Suppressor macrophage treated with lipopolysaccharide for 4 hours (primary cell): ENCODE results near the gene PTPRG.

Source experiments
- DNase-seq: peaks from one replicate; pipeline ENCODE4 v3.0.0-alpha.2; 2020

PTPRG gene

GRCh38 chr3:62220616-62221015, 659.2 kb downstream of the PTPRG start:
- no peak for DNase-seq

- no peak for DNase-seq
Observed at GRCh38 chr3:62225051-62225450, 663.7 kb downstream of the PTPRG start.

- DNase-seq, result no peak
Observed at GRCh38 chr3:62226601-62227339, 665.4 kb downstream of the PTPRG start.

- no peak for DNase-seq
Observed at GRCh38 chr3:62228467-62228866, 667.1 kb downstream of the PTPRG start.

GRCh38 chr3:62229211-62229610, 667.8 kb downstream of the PTPRG start:
- DNase-seq, result no peak

- DNase-seq, result no peak
Observed at GRCh38 chr3:62229908-62230307, 668.5 kb downstream of the PTPRG start.

- no peak for DNase-seq
Observed at GRCh38 chr3:62233065-62233464, 671.7 kb downstream of the PTPRG start.

- DNase-seq, result no peak
Observed at GRCh38 chr3:62236016-62236415, 674.6 kb downstream of the PTPRG start.

- DNase-seq, result no peak
Observed at GRCh38 chr3:62237286-62237948, 676.0 kb downstream of the PTPRG start.

- DNase-seq, result peak; percentile 28
Observed at GRCh38 chr3:62238003-62238402, 676.6 kb downstream of the PTPRG start.

- DNase-seq, result no peak
Observed at GRCh38 chr3:62238431-62238830, 677.1 kb downstream of the PTPRG start.

- DNase-seq, result no peak
Observed at GRCh38 chr3:62241279-62241678, 679.9 kb downstream of the PTPRG start.

- no peak for DNase-seq
Observed at GRCh38 chr3:62242831-62243509, 681.6 kb downstream of the PTPRG start.

GRCh38 chr3:62246094-62246493, 684.7 kb downstream of the PTPRG start:
- no peak for DNase-seq

- no peak for DNase-seq
Observed at GRCh38 chr3:62246985-62247384, 685.6 kb downstream of the PTPRG start.

- no peak for DNase-seq
Observed at GRCh38 chr3:62248734-62249483, 687.5 kb downstream of the PTPRG start.

GRCh38 chr3:62249484-62249776, 688.1 kb downstream of the PTPRG start:
- DNase-seq, result no peak

GRCh38 chr3:62249855-62250543, 688.6 kb downstream of the PTPRG start:
- DNase-seq, result no peak

GRCh38 chr3:62252438-62253157, 691.2 kb downstream of the PTPRG start:
- no peak for DNase-seq

- DNase-seq, result no peak
Observed at GRCh38 chr3:62253971-62254370, 692.6 kb downstream of the PTPRG start.

- no peak for DNase-seq
Observed at GRCh38 chr3:62255758-62256157, 694.4 kb downstream of the PTPRG start.

- DNase-seq, result no peak
Observed at GRCh38 chr3:62259924-62260323, 698.6 kb downstream of the PTPRG start.
